ENCODE measurements around the gene MARF1.

DNA sequence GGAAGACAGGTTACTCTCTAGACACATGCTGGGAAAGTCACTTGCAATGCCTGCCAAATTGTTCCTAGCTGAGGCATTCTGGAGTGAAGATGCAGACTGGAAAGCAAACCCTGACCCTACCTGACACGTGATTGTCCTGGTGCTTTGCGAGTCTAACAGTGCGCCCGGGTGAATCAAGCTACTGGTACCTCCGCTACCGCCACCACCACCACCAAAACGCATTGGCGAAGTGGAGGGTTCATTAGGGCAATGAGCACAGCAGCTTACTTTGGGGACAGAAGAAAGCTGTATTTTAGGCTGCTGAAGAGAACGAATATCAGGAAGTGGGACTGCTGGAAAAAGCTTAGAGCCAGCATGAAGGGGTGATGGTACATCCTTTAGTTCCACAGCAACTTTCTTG is 7.0 kb downstream of the MARF1 start:
- TF ChIP-seq, protein P1, sequence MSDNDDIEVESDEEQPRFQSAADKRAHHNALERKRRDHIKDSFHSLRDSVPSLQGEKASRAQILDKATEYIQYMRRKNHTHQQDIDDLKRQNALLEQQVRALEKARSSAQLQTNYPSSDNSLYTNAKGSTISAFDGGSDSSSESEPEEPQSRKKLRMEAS (IDR thresholded peaks at IDR 0.05): no peak
- no peak for TF ChIP-seq FOXA1 (IDR thresholded peaks at IDR 0.05)
- TF ChIP-seq SP1 (IDR thresholded peaks at IDR 0.05): no peak
- TF ChIP-seq, protein P2, sequence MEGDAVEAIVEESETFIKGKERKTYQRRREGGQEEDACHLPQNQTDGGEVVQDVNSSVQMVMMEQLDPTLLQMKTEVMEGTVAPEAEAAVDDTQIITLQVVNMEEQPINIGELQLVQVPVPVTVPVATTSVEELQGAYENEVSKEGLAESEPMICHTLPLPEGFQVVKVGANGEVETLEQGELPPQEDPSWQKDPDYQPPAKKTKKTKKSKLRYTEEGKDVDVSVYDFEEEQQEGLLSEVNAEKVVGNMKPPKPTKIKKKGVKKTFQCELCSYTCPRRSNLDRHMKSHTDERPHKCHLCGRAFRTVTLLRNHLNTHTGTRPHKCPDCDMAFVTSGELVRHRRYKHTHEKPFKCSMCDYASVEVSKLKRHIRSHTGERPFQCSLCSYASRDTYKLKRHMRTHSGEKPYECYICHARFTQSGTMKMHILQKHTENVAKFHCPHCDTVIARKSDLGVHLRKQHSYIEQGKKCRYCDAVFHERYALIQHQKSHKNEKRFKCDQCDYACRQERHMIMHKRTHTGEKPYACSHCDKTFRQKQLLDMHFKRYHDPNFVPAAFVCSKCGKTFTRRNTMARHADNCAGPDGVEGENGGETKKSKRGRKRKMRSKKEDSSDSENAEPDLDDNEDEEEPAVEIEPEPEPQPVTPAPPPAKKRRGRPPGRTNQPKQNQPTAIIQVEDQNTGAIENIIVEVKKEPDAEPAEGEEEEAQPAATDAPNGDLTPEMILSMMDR (IDR thresholded peaks at IDR 0.05; ENCODE audit: low read depth, low read length, missing input control): no peak
- TF ChIP-seq, protein P3, sequence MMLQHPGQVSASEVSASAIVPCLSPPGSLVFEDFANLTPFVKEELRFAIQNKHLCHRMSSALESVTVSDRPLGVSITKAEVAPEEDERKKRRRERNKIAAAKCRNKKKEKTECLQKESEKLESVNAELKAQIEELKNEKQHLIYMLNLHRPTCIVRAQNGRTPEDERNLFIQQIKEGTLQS (IDR thresholded peaks at IDR 0.05): no peak
- no peak for TF ChIP-seq GABPA (IDR thresholded peaks at IDR 0.05 in 1 of 2, conservative IDR thresholded peaks at IDR 0.05 in 1 of 2)
